NT2/D1 (cell line): Measurements from ENCODE around the gene ARHGAP12.

Source experiments
- DNase-seq: peaks from one replicate; pipeline ENCODE4 v3.0.0-alpha.2; 2011; ENCODE audit warnings: low read depth, low spot score
- H3K27me3 ChIP-seq: 2 replicates; pipeline ENCODE4 v1.6.0; 2011; ENCODE audit warnings: mild to moderate bottlenecking; ENCODE audit not compliant: insufficient read length, insufficient read depth
- H3K36me3 ChIP-seq: 2 replicates; pipeline ENCODE4 v1.6.1; 2011; ENCODE audit warnings: mild to moderate bottlenecking, low read length, mixed read lengths; ENCODE audit not compliant: insufficient read depth, insufficient read length
- H3K4me1 ChIP-seq: 2 replicates; pipeline ENCODE4 v1.5.1; 2011; ENCODE audit not compliant: insufficient read depth, insufficient read length
- H3K4me3 ChIP-seq: 2 replicates; pipeline ENCODE4 v1.5.1; 2011; ENCODE audit warnings: low read depth; ENCODE audit not compliant: insufficient read length
- H3K9ac ChIP-seq: 2 replicates; pipeline ENCODE4 v1.6.0; 2011; ENCODE audit warnings: low read depth; ENCODE audit not compliant: insufficient read length
- H3K9me3 ChIP-seq: 2 replicates; pipeline ENCODE4 v1.5.1; 2011; ENCODE audit warnings: mild to moderate bottlenecking, low read length; ENCODE audit not compliant: insufficient read depth
- SUZ12 ChIP-seq: IDR thresholded peaks from 2 replicates; pipeline ENCODE4 v1.6.1; 2011; ENCODE audit not compliant: insufficient read length, insufficient read depth; ENCODE audit errors: extremely low read depth
- YY1 ChIP-seq: IDR thresholded peaks from 2 replicates; pipeline ENCODE4 v1.6.1; 2011; ENCODE audit not compliant: insufficient read length, insufficient read depth
- ZNF274 ChIP-seq: IDR thresholded peaks from 2 replicates; pipeline ENCODE4 v1.6.1; 2011; ENCODE audit warnings: mild to moderate bottlenecking, low read depth, low read length

The ARHGAP12 gene

DNA sequence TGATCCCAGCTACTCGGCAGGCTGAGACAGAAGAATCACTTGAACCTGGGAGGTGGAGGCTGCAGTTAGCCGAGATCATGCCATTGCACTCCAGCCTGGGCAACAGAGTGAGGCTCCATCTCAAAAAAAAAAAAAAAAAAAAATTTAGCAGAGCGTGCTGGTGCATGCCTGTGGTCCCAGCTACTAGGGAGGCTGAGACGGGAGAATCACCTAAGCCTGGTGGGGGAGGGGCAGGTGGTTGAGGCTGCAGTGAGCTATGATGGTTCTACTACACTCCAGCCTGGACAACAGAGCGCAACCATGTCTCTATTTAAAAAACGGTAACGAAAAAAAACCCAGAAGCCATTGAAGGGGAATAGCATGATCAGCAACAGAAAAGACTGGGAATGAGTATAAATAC is 89.9 kb downstream of the ARHGAP12 start:
- Histone ChIP-seq H3K9ac (no peak overlapping the region), H3K36me3 (no peaks in the 10 kb centered on the region), H3K4me1 (no peaks in the 10 kb centered on the region), H3K4me3 (no peak overlapping the region), H3K9me3 (no peaks in the 10 kb centered on the region), H3K27me3 (no peaks in the 10 kb centered on the region)
- no peak for TF ChIP-seq ZNF274
- TF ChIP-seq YY1, result no peak
- TF ChIP-seq SUZ12, result no peak
- no peak for DNase-seq

DNA sequence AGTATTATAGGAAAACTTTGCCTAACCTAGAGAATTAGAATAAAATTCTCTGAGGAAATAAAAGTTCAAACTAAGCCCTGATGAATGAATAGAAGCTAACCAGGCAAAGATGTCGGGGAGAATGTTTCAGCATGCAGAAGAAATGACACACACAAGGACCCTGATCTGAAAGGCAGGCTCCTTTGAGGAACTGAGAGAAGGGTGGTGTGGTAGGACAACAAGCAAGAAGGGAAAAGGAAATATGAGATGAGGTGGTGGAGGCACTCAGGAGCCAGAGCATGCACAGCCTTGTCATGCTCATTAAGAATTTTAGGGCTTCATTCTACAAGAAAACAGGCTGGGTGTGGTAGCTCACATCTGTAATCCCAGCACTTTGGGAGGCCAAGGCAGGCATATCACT is 90.6 kb downstream of the ARHGAP12 start:
- no peaks in the 10 kb centered on the region for H3K9me3 ChIP-seq
- H3K36me3 ChIP-seq, result no peaks in the 10 kb centered on the region
- H3K9ac ChIP-seq, result no peak overlapping the region
- no peaks in the 10 kb centered on the region for H3K4me1 ChIP-seq
- H3K4me3 ChIP-seq, result no peak overlapping the region
- TF ChIP-seq YY1 (no peak), SUZ12 (no peak), ZNF274 (no peak)
- DNase-seq, result no peak
- no peaks in the 10 kb centered on the region for H3K27me3 ChIP-seq

DNA sequence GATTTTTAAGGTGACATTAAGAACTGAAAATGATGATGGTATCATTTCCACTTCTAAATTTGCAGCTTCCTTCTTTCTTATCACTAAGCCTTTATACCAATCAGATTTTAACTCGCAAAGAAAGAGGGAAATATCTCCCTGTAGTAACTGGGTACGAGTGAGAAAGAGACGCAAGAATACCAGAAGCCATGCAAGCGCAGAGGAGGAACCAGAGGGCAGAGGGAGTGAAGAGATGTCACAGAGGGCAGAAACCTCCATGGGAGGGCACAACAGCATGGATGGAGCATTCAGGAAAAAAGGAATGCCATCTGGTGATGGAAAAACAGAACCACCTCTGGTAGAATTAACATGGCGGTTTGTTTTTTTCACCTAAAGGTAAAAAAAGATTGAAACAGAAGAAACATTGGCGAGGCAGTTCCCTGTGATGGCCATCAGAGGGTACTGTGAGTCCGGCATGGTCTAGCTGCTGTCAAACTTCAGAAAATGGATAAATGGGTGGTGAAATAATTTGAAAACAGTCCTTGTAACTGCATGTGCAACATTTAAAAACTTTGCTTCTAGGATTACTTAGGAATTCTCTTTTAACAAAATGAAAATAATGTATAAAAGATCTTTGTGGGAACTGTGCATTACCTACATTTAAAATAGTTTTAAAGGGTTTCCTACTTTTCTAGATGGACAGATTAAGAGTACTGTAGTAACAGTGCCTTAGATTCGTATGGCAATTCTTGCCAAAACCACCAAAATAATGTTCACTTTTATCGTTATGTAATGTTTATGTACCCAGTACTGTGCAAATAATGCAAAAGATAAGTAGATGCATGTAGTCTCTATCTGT is 91.8 kb downstream of the ARHGAP12 start:
- Histone ChIP-seq H3K36me3 (no peaks in the 10 kb centered on the region), H3K9ac (no peak overlapping the region), H3K9me3 (no peaks in the 10 kb centered on the region), H3K4me3 (no peak overlapping the region), H3K27me3 (no peaks in the 10 kb centered on the region), H3K4me1 (no peaks in the 10 kb centered on the region)
- peak; percentile 13 for DNase-seq
- no peak for TF ChIP-seq YY1
- TF ChIP-seq ZNF274, result no peak
- no peak for TF ChIP-seq SUZ12

DNA sequence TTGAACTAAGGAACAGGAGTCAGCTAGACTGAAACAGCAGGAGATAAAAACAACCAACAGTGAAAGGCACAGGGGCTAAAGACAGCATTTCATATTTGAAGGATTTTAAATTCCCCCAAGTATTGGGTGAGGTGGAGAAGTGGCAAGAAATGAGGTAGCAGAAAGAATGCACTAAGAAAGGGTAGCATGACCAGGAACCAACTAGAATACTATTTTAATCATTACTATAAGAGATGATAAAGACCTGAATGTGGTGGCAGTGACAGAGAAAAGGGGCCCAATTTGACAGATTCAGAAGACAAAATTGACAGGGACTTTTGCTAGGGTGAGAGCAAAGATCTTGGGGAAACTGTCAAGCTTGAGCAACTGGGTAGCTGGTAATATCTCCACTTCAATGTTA is 94.9 kb downstream of the ARHGAP12 start:
- DNase-seq, result no peak
- TF ChIP-seq ZNF274 (no peak), YY1 (no peak), SUZ12 (no peak)
- Histone ChIP-seq H3K36me3 (no peaks in the 10 kb centered on the region), H3K9ac (no peak overlapping the region), H3K27me3 (no peaks in the 10 kb centered on the region), H3K4me1 (no peaks in the 10 kb centered on the region), H3K9me3 (no peaks in the 10 kb centered on the region), H3K4me3 (no peak overlapping the region)

DNA sequence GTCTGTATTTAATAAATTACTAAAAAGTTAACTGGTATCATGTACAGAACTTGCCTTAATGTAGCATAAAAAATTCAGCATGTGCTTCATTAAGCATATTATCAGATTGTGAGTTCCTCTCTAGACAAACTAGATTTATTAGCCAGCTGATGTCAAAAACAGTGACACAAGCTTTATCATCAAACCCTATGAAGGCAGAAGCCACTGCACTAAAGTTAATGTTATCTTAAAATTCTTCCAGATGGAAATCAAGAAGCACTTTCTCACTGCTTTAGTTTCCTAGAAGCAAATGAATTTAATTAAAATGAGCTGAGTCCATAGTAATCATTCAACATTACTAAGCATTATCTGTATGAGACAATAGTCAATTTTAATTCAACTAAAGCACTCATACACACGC is 96.4 kb downstream of the ARHGAP12 start:
- H3K4me1 ChIP-seq, result no peaks in the 10 kb centered on the region
- no peak overlapping the region for H3K9ac ChIP-seq
- no peak overlapping the region for H3K4me3 ChIP-seq
- H3K27me3 ChIP-seq, result no peaks in the 10 kb centered on the region
- no peaks in the 10 kb centered on the region for H3K36me3 ChIP-seq
- no peak for DNase-seq
- TF ChIP-seq YY1 (no peak), SUZ12 (no peak), ZNF274 (no peak)
- no peaks in the 10 kb centered on the region for H3K9me3 ChIP-seq

DNA sequence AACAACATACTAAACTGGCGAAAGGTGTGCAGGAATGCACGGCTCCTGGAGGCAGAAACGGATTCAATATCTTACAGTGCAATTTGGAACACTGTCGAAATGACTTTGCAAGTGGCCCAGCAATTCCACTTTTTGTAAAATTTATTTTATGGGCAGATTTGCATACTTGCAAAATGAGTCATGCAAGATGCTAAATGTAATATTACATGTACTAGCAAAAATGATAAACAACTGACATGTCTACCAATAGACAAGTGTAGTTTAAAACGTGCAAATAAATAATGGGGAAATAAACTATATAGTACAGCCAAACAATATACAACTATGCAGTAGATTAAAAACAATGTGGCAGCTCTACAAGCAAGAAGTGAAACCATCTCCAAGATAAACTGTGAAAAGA is 97.7 kb downstream of the ARHGAP12 start:
- Histone ChIP-seq H3K4me3 (no peak overlapping the region), H3K27me3 (no peaks in the 10 kb centered on the region), H3K36me3 (no peaks in the 10 kb centered on the region), H3K9me3 (no peaks in the 10 kb centered on the region), H3K4me1 (no peaks in the 10 kb centered on the region), H3K9ac (no peak overlapping the region)
- no peak for TF ChIP-seq SUZ12
- TF ChIP-seq YY1, result no peak
- no peak for TF ChIP-seq ZNF274
- no peak for DNase-seq

DNA sequence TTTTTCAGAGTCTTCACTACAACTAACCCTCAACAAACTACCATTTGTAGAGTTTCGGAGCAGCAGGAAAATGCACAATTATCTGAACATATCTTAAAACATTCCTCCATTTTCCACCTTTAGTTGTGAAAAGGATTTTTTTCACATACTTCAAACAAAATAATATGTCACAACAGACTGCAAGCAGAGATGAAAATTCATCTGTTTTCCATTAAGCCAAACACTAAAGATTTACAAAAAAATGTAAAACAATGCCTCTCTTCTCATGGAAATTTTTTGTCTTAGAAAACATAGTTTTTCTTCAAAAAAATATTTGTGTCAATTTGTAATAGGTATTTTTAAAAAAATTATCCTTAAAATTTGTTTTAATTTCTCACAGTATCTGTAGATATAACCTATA is 98.9 kb downstream of the ARHGAP12 start:
- Histone ChIP-seq H3K9ac (no peak overlapping the region), H3K36me3 (no peaks in the 10 kb centered on the region), H3K27me3 (no peaks in the 10 kb centered on the region), H3K4me3 (no peak overlapping the region), H3K4me1 (no peaks in the 10 kb centered on the region), H3K9me3 (no peaks in the 10 kb centered on the region)
- DNase-seq, result no peak
- TF ChIP-seq ZNF274, result no peak
- TF ChIP-seq SUZ12, result no peak
- no peak for TF ChIP-seq YY1
